ENCODE results near the gene SSUH2. TPM values are rescaled to one million over a fixed set of nuclear protein-coding genes. Genes with fewer than 3 reads are reported as not detected.

SSUH2 gene
- total and polyA plus RNA-seq, 4 donors: 0.15 to 15.7 (median 0.63) TPM

DNA sequence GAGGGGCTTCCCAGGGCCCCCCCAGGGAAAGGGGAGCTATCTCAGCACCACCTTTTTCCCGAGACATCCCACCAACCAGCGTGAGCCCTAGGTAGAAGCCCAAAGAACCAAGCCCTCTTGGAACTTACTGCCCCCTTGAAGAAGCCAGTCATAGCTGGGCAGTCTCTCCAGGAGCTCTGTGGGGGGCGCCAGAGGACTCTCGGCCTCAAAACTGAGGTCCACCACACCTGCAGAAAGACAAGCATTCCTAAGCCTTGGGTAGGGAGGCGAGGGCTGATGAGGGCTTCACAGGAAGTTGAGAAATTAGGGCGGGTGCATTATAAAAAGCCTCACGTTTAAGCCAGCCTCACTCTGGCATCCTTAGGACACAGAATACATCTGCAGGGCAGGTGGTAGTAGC lies 9.0 kb downstream of the SSUH2 start:
- 90 to 93% methylated on average over 7 of the region's 7 CpGs for WGBS, 2 donors
- H3K36me3 ChIP-seq (ENCODE audit: control insufficient read depth in 1 of 2, insufficient read depth in 2 of 2, low read length in 1 of 2): no peaks in the 10 kb centered on the region
- no peaks in the 10 kb centered on the region for H3K4me1 ChIP-seq (ENCODE audit: control insufficient read depth in 1 of 2, insufficient read depth in 2 of 2, low read length in 2 of 2)
- ATAC-seq (ENCODE audit: low FRiP score) (no peak), DNase-seq (no peak)
- no peaks in the 10 kb centered on the region for H3K27me3 ChIP-seq (ENCODE audit: control insufficient read depth in 1 of 2, insufficient read depth in 2 of 2, low read length in 1 of 2)
- intact Hi-C loops (cut with DNase I): no loop called here
- peaks cover 2% of the 10 kb centered on the region for H3K9me3 ChIP-seq (ENCODE audit: control insufficient read depth, low read length)
- no peak overlapping the region for H3K4me3 ChIP-seq (ENCODE audit: low read length in 2 of 2)
- no peak overlapping the region for H3K27ac ChIP-seq (ENCODE audit: low read depth in 1 of 2, low read length in 2 of 2)

DNA sequence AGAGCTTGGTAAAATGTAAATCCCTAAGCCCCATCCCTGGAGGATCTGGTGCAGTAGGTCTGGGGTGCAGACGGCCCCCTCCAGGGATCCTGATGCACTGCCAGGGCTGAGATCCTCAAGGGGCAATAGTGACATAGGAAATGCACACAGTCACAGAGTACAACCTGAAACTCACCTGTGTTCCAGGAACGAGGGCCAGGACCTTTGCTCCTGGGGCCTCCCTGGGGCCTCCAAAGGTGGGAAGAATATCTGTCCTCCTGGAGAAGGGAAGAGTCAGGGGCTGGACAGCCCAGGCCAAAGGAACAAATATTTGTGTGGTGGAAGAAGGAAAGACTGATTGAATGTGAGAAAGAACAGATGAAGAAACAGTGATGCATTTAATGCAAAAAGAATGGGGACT lies 9.5 kb downstream of the SSUH2 start:
- no peak overlapping the region for H3K27ac ChIP-seq (ENCODE audit: low read depth in 1 of 2, low read length in 2 of 2)
- peaks cover 2% of the 10 kb centered on the region for H3K9me3 ChIP-seq (ENCODE audit: control insufficient read depth, low read length)
- 94 to 98% methylated on average over 2 of the region's 2 CpGs for WGBS, 2 donors
- ATAC-seq (ENCODE audit: low FRiP score): no peak
- no peak for DNase-seq
- no peak overlapping the region for H3K4me3 ChIP-seq (ENCODE audit: low read length in 2 of 2)
- no peaks in the 10 kb centered on the region for H3K27me3 ChIP-seq (ENCODE audit: control insufficient read depth in 1 of 2, insufficient read depth in 2 of 2, low read length in 1 of 2)
- no peaks in the 10 kb centered on the region for H3K36me3 ChIP-seq (ENCODE audit: control insufficient read depth in 1 of 2, insufficient read depth in 2 of 2, low read length in 1 of 2)
- no peaks in the 10 kb centered on the region for H3K4me1 ChIP-seq (ENCODE audit: control insufficient read depth in 1 of 2, insufficient read depth in 2 of 2, low read length in 2 of 2)
- intact Hi-C loops (cut with DNase I): no loop called here

DNA sequence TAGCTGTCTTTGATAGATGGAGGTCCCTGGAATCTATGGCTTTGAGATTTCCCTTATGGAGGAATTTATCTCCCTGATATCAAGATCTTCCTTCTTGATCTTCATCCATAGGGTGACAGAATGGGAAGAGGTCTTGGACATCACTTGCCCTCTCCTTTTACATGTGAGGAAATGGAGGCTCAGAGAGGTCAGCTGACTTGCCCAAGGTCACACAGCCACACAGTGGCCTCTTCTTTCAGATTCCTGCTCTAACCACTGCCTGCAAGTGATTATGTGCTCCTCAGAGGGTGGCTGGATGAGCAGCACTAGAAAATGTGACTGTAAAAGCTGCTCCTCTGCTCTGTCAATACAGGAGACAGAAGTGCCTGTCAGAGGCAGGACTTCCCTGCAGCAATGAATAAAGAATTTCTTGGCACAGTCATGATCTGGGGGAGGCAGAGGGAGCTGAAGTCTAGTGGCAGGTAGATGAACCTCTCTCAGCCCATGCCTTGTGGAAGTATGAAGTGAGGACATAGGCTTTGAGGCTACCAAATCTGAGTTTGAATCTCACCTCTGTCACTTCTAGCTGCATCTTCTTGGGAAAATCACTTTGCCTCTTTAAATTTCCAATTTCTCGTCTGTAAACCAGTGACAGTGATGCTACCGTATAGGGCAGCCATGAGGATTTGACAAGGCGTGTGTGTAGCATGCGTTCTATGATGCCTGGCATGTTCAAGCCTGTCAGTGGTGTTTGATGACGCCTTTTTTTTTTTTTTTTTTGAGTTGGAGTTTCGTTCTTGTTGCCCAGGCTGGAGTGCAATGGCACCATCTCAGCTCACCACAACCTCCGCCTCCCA lies 12.0 kb downstream of the SSUH2 start:
- Histone ChIP-seq H3K27me3 (ENCODE audit: control insufficient read depth in 1 of 2, insufficient read depth in 2 of 2, low read length in 1 of 2) (no peaks in the 10 kb centered on the region), H3K9me3 (ENCODE audit: control insufficient read depth, low read length) (peaks cover 2% of the 10 kb centered on the region), H3K36me3 (ENCODE audit: control insufficient read depth in 1 of 2, insufficient read depth in 2 of 2, low read length in 1 of 2) (no peaks in the 10 kb centered on the region), H3K4me1 (ENCODE audit: control insufficient read depth in 1 of 2, insufficient read depth in 2 of 2, low read length in 2 of 2) (no peaks in the 10 kb centered on the region), H3K27ac (ENCODE audit: low read depth in 1 of 2, low read length in 2 of 2) (no peak overlapping the region), H3K4me3 (ENCODE audit: low read length in 2 of 2) (no peak overlapping the region)
- intact Hi-C loops (cut with DNase I): no loop called here
- WGBS, 2 donors: 91 to 93% methylated on average over 7 of the region's 7 CpGs
- ATAC-seq (ENCODE audit: low FRiP score) (no peak), DNase-seq (no peak)

DNA sequence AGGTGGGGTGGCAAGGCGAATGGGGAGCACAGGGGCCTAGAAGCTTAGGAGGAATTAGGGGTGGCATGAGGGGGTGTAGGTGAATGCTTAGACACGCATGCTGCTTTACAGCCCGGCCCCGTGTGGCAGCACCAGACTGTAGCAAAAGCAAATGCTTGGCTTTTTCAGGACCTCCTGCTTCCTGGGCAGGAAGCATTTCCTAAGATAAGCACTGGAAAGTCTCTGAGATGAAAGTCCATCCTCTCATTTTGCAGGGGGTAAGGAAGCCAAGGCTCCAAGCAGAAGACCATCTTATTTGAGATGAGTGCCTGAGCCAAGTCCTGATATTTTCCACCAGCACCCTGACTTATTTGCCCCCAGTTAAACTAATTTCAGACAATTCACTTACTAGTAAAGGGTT lies 12.9 kb downstream of the SSUH2 start:
- intact Hi-C loops (cut with DNase I): no loop called here
- no peak for ATAC-seq (ENCODE audit: low FRiP score)
- 53 to 66% methylated on average over 4 of the region's 4 CpGs for WGBS, 2 donors

DNA sequence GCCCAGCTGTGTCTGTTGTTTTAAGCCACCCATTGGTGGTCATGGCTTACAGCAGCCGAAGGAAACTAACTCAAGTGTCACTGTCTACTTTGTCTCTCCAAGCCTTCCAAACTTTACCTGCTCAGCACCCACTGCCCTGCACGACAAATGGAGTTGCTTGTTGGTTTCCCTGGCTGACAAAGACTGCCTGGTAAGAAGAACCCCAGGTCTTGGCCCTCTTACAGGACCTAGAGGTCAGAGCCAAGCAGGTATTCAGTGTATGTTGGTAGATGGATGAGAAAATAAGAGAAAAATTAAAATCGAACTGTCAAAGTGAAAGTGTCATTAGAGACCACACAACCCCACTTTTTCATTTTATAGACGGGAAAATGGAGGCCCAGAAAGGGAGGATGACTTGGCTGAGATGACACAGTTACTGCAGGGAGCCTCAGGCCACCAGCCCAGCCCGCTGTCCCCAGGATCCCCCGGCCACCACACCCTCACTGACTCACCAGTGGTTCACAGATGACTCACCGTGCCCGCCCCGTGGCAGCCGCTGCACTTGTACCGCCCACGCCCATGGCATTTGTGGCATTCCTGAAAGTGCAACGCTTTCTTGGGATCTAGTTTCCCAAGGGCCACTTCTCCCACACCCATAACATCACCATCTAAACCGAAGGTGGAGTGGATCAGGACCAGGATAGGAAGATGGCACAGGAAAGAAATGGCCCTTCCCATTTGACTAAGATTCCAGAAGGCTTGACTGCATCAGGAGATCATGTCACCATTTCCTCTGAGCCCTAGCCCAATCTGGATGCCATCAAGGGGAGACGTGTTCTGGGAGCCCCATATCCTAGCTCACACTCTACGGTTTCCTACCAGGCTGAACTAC lies 15.2 kb downstream of the SSUH2 start:
- intact Hi-C loops (cut with DNase I): loop anchor here in 1 of 2 donors (10.0 kb wide), 1 partner anchor 305 kb away; no protein-coding TSS in a partner anchor

More for the DNA sequence above, 12.9 kb downstream of the SSUH2 start:
- Histone ChIP-seq H3K27me3 (ENCODE audit: control insufficient read depth in 1 of 2, insufficient read depth in 2 of 2, low read length in 1 of 2) (no peaks in the 10 kb centered on the region), H3K9me3 (ENCODE audit: control insufficient read depth, low read length) (peaks cover 2% of the 10 kb centered on the region), H3K36me3 (ENCODE audit: control insufficient read depth in 1 of 2, insufficient read depth in 2 of 2, low read length in 1 of 2) (no peaks in the 10 kb centered on the region), H3K4me1 (ENCODE audit: control insufficient read depth in 1 of 2, insufficient read depth in 2 of 2, low read length in 2 of 2) (no peaks in the 10 kb centered on the region), H3K27ac (ENCODE audit: low read depth in 1 of 2, low read length in 2 of 2) (no peak overlapping the region), H3K4me3 (ENCODE audit: low read length in 2 of 2) (no peak overlapping the region)
- DNase-seq: no peak

DNA sequence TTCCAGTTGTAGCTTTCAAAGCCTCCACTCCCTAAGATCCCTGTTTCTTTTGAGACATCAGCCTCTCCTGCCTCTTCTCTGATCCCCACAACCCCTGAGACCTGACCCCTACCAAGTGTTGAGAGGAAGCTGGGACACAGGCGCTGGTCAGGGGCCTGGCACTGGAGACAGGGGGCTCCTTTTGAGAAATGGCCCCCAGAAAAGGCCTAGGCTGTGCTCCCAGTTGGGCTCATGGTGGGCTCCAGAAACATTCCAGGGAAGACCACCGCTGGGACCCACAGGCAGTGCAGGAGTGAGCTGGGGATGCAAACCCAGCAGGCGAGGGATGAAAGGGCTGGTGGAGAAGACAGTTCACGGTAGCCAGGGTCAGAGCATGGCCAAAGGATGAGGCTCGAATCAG lies 16.6 kb downstream of the SSUH2 start:
- intact Hi-C loops (cut with DNase I): loop anchor here in 1 of 2 donors (10.0 kb wide), 1 partner anchor 303 kb away; no protein-coding TSS in a partner anchor
- no peak overlapping the region for H3K27ac ChIP-seq (ENCODE audit: low read depth in 1 of 2, low read length in 2 of 2)
- no peak for ATAC-seq (ENCODE audit: low FRiP score)
- no peaks in the 10 kb centered on the region for H3K4me1 ChIP-seq (ENCODE audit: control insufficient read depth in 1 of 2, insufficient read depth in 2 of 2, low read length in 2 of 2)
- WGBS, 2 donors: 98 to 100% methylated on average over 5 of the region's 5 CpGs
- H3K9me3 ChIP-seq (ENCODE audit: control insufficient read depth, low read length): no peaks in the 10 kb centered on the region
- no peaks in the 10 kb centered on the region for H3K36me3 ChIP-seq (ENCODE audit: control insufficient read depth in 1 of 2, insufficient read depth in 2 of 2, low read length in 1 of 2)
- no peak overlapping the region for H3K4me3 ChIP-seq (ENCODE audit: low read length in 2 of 2)
- H3K27me3 ChIP-seq (ENCODE audit: control insufficient read depth in 1 of 2, insufficient read depth in 2 of 2, low read length in 1 of 2): no peaks in the 10 kb centered on the region
- no peak for DNase-seq

More for the DNA sequence above, 15.2 kb downstream of the SSUH2 start:
- ATAC-seq (ENCODE audit: low FRiP score) (peak; percentile 67), DNase-seq (peak; percentile 88 to 94)
- 39 to 57% methylated on average over 16 of the region's 16 CpGs for WGBS, 2 donors
- Histone ChIP-seq H3K27me3 (ENCODE audit: control insufficient read depth in 1 of 2, insufficient read depth in 2 of 2, low read length in 1 of 2) (no peaks in the 10 kb centered on the region), H3K4me3 (ENCODE audit: low read length in 2 of 2) (no peak overlapping the region), H3K9me3 (ENCODE audit: control insufficient read depth, low read length) (no peaks in the 10 kb centered on the region), H3K4me1 (ENCODE audit: control insufficient read depth in 1 of 2, insufficient read depth in 2 of 2, low read length in 2 of 2) (no peaks in the 10 kb centered on the region), H3K36me3 (ENCODE audit: control insufficient read depth in 1 of 2, insufficient read depth in 2 of 2, low read length in 1 of 2) (no peaks in the 10 kb centered on the region), H3K27ac (ENCODE audit: low read depth in 1 of 2, low read length in 2 of 2) (peak overlapping the region in 1 of 2 donors; percentile 43)

DNA sequence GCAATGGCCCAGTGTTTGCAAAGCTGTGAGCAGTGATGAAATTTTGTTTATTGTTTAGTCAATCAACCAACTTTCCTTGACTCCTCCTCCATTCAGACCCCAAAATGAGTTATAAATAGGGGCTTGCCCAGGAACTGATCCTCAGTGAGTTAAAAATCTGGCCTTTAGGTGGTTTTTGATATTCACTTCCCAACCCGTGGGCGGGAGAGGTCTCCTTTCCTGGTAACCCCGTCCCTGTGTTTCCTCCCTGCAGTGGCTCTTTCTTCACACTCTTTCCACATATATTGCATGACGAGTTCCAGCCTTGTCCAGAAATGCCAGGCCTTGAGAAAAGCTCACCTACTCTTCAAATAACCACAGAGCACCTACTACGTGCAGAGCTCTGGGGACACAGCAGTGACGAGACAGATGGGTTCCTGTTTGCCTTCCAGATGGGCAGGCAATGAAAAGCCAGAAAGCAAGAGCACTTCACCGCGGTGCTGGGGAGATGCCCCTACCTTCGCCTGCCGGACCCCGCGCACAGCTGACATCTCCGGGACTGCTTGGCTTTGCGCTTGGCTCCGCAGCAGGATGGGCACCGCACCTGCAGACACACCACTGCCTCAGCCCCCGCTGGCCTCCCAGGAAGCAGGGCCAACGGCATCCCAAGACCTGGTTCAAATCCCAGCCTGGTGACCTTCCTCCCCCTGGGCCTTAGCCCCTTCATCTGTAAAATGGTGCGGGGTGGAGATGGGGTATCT lies 17.2 kb downstream of the SSUH2 start:
- Histone ChIP-seq H3K4me3 (ENCODE audit: low read length in 2 of 2) (no peak overlapping the region), H3K27me3 (ENCODE audit: control insufficient read depth in 1 of 2, insufficient read depth in 2 of 2, low read length in 1 of 2) (no peaks in the 10 kb centered on the region), H3K27ac (ENCODE audit: low read depth in 1 of 2, low read length in 2 of 2) (no peak overlapping the region), H3K4me1 (ENCODE audit: control insufficient read depth in 1 of 2, insufficient read depth in 2 of 2, low read length in 2 of 2) (no peaks in the 10 kb centered on the region), H3K9me3 (ENCODE audit: control insufficient read depth, low read length) (no peaks in the 10 kb centered on the region), H3K36me3 (ENCODE audit: control insufficient read depth in 1 of 2, insufficient read depth in 2 of 2, low read length in 1 of 2) (no peaks in the 10 kb centered on the region)
- no peak for DNase-seq
- no peak for ATAC-seq (ENCODE audit: low FRiP score)
- 93 to 96% methylated on average over 19 of the region's 19 CpGs for WGBS, 2 donors
- intact Hi-C loops (cut with DNase I): loop anchor here in 1 of 2 donors (10.0 kb wide), 1 partner anchor 303 kb away; no protein-coding TSS in a partner anchor

DNA sequence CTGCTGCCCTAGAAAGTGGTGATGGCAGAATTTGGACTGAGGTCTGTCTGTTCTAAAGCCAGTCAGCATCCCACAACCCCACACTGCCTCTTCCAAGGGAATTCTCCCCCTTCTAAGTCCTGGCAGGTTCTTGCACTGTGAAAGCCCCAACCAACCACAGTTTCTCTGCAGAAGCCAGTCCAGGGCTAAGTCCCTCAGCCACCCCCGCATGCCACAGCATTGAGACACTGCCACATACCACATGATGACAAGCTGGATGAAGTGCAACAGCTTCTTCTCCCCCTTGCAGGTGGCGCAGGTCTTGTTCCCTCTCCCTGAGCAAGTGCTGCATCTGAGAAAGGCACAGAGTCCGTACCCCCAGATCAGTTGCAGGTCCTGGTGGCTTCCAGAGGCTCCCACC lies 18.6 kb downstream of the SSUH2 start:
- 52 to 69% methylated on average over 3 of the region's 3 CpGs for WGBS, 2 donors
- DNase-seq (no peak), ATAC-seq (ENCODE audit: low FRiP score) (no peak)
- H3K27me3 ChIP-seq (ENCODE audit: control insufficient read depth in 1 of 2, insufficient read depth in 2 of 2, low read length in 1 of 2): no peaks in the 10 kb centered on the region
- H3K9me3 ChIP-seq (ENCODE audit: control insufficient read depth, low read length): no peaks in the 10 kb centered on the region
- intact Hi-C loops (cut with DNase I): loop anchor here in 1 of 2 donors (10.0 kb wide), 1 partner anchor 301 kb away; no protein-coding TSS in a partner anchor
- H3K27ac ChIP-seq (ENCODE audit: low read depth in 1 of 2, low read length in 2 of 2): no peak overlapping the region
- no peaks in the 10 kb centered on the region for H3K4me1 ChIP-seq (ENCODE audit: control insufficient read depth in 1 of 2, insufficient read depth in 2 of 2, low read length in 2 of 2)
- H3K36me3 ChIP-seq (ENCODE audit: control insufficient read depth in 1 of 2, insufficient read depth in 2 of 2, low read length in 1 of 2): no peaks in the 10 kb centered on the region
- no peak overlapping the region for H3K4me3 ChIP-seq (ENCODE audit: low read length in 2 of 2)
